ENCODE measurements around the gene PIMREG.

PIMREG gene

DNA sequence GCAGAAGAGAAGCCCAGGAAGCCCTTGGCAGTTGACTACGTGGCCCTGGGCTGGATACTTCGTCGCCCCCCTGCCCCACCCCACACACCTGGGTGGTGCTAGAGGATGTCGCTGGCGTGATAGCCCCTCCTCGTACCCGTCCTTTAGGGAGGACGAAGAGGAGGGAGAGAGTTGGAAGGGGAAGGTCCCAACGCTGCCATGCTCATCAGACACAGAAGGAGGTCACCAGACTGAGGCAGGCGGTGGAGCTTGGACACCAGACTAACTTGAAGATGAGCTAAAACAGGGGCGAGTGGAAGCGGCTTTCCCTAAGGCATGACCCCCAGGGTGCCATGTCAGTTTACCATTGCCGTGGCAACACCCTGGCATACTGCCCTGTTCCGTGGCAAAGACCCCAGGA, 20.3 kb upstream of the PIMREG start:
- no peak overlapping the region for H3K4me3 ChIP-seq (ENCODE audit: extremely low read depth, insufficient read depth, low read length, poor library complexity, severe bottlenecking)
- H3K9me3 ChIP-seq (ENCODE audit: control insufficient read depth, low read length): no peaks in the 10 kb centered on the region
- no peaks in the 10 kb centered on the region for H3K36me3 ChIP-seq (ENCODE audit: control insufficient read depth, insufficient read depth, low read length)
- H3K27ac ChIP-seq (ENCODE audit: low read depth, low read length, severe bottlenecking): no peak overlapping the region
- 86 to 88% methylated on average over 8 to 12 of the region's 14 CpGs for WGBS, 2 experiments (ENCODE audit: insufficient coverage in 2 of 2)
- no peaks in the 10 kb centered on the region for H3K4me1 ChIP-seq (ENCODE audit: control insufficient read depth, insufficient read depth, low read length, poor library complexity, severe bottlenecking)

GRCh38 chr17:6425407-6425806, 18.8 kb upstream of the PIMREG start:
- WGBS, 2 experiments (ENCODE audit: insufficient coverage in 2 of 2): 90 to 92% methylated on average over 15 to 18 of the region's 18 CpGs
- no peaks in the 10 kb centered on the region for H3K4me1 ChIP-seq (ENCODE audit: control insufficient read depth, insufficient read depth, low read length, poor library complexity, severe bottlenecking)
- no peak overlapping the region for H3K27ac ChIP-seq (ENCODE audit: low read depth, low read length, severe bottlenecking)
- H3K4me3 ChIP-seq (ENCODE audit: extremely low read depth, insufficient read depth, low read length, poor library complexity, severe bottlenecking): no peak overlapping the region
- no peaks in the 10 kb centered on the region for H3K9me3 ChIP-seq (ENCODE audit: control insufficient read depth, low read length)
- no peaks in the 10 kb centered on the region for H3K36me3 ChIP-seq (ENCODE audit: control insufficient read depth, insufficient read depth, low read length)

DNA sequence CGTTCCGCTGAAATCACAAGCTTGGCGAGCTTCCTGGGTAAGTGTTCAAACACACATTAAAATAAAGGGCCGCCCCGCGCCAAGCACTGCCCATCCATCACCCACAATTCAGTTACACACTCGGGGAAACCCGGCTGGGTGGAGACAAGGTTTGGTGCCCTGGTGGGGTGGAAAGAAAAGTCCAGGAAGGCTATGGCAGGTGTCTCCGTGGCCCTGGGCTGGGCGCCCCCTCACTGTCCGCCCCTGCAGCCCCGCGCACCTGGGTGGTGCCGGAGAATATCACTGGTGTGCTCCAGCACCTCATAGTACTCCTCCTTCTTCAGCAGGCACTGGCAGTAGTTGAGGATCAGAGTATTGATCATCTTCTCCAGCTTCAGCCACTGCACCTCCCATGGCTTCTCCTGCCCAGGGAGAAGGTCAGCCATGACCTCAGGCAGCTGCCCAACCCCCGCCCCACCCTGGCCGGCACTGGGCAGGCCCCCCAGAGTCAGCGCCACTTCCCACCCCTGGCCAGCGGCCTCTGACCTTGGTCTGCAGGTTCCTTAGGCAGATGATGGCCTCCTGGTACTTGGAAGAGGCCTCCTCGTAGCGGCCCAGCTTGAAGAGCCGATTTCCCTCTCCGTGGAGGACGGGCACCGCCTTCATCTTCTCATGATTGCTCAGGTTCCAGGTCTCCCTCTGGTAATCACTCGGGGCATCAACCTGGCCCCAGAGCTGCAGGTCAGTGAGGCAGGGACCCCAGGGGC, 17.7 kb upstream of the PIMREG start:
- H3K9me3 ChIP-seq (ENCODE audit: control insufficient read depth, low read length): peaks cover 6% of the 10 kb centered on the region
- no peak overlapping the region for H3K27ac ChIP-seq (ENCODE audit: low read depth, low read length, severe bottlenecking)
- no peak overlapping the region for H3K4me3 ChIP-seq (ENCODE audit: extremely low read depth, insufficient read depth, low read length, poor library complexity, severe bottlenecking)
- no peaks in the 10 kb centered on the region for H3K36me3 ChIP-seq (ENCODE audit: control insufficient read depth, insufficient read depth, low read length)
- no peaks in the 10 kb centered on the region for H3K4me1 ChIP-seq (ENCODE audit: control insufficient read depth, insufficient read depth, low read length, poor library complexity, severe bottlenecking)
- WGBS, 2 experiments (ENCODE audit: insufficient coverage in 2 of 2): 91 to 96% methylated on average over 15 to 16 of the region's 25 CpGs

- Histone ChIP-seq H3K4me3 (ENCODE audit: extremely low read depth, insufficient read depth, low read length, poor library complexity, severe bottlenecking) (no peak overlapping the region), H3K9me3 (ENCODE audit: control insufficient read depth, low read length) (peaks cover 6% of the 10 kb centered on the region), H3K4me1 (ENCODE audit: control insufficient read depth, insufficient read depth, low read length, poor library complexity, severe bottlenecking) (no peaks in the 10 kb centered on the region), H3K36me3 (ENCODE audit: control insufficient read depth, insufficient read depth, low read length) (no peaks in the 10 kb centered on the region), H3K27ac (ENCODE audit: low read depth, low read length, severe bottlenecking) (no peak overlapping the region)
- 100% methylated on average over 1 of the region's 7 CpGs for WGBS, 2 experiments (ENCODE audit: insufficient coverage in 2 of 2)
Measured at GRCh38 chr17:6427279-6427781, 16.9 kb upstream of the PIMREG start.

GRCh38 chr17:6428207-6428965, 15.9 kb upstream of the PIMREG start:
- Histone ChIP-seq H3K4me1 (ENCODE audit: control insufficient read depth, insufficient read depth, low read length, poor library complexity, severe bottlenecking) (no peaks in the 10 kb centered on the region), H3K27ac (ENCODE audit: low read depth, low read length, severe bottlenecking) (no peak overlapping the region), H3K36me3 (ENCODE audit: control insufficient read depth, insufficient read depth, low read length) (no peaks in the 10 kb centered on the region), H3K9me3 (ENCODE audit: control insufficient read depth, low read length) (peaks cover 6% of the 10 kb centered on the region), H3K4me3 (ENCODE audit: extremely low read depth, insufficient read depth, low read length, poor library complexity, severe bottlenecking) (no peak overlapping the region)
- 93% methylated on average over 16 to 17 of the region's 17 CpGs for WGBS, 2 experiments (ENCODE audit: insufficient coverage in 2 of 2)

GRCh38 chr17:6429266-6429665, 15.0 kb upstream of the PIMREG start:
- no peak overlapping the region for H3K27ac ChIP-seq (ENCODE audit: low read depth, low read length, severe bottlenecking)
- H3K36me3 ChIP-seq (ENCODE audit: control insufficient read depth, insufficient read depth, low read length): no peaks in the 10 kb centered on the region
- no peaks in the 10 kb centered on the region for H3K4me1 ChIP-seq (ENCODE audit: control insufficient read depth, insufficient read depth, low read length, poor library complexity, severe bottlenecking)
- peaks cover 6% of the 10 kb centered on the region for H3K9me3 ChIP-seq (ENCODE audit: control insufficient read depth, low read length)
- 89 to 95% methylated on average over 7 of the region's 7 CpGs for WGBS, 2 experiments (ENCODE audit: insufficient coverage in 2 of 2)
- H3K4me3 ChIP-seq (ENCODE audit: extremely low read depth, insufficient read depth, low read length, poor library complexity, severe bottlenecking): no peak overlapping the region

DNA sequence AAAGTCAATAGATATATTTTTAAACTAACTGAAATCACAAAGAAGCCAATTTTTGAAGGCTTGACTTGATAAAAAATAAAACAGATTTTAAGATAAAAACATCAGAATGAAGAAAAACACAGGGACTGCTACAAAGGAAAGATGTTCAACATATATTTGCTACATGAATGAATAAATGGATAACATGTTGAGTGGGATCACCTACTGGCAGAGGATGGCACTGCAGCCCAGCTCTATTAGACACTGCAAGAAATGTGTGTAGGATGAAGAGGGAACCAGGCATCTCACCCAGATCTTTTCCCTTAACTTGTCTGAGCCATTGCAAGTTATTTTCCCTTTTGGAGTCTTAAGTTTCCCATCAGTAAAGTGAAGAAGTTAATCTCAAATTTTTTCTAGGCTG, 13.5 kb upstream of the PIMREG start:
- H3K27ac ChIP-seq (ENCODE audit: low read depth, low read length, severe bottlenecking): no peak overlapping the region
- no peak overlapping the region for H3K4me3 ChIP-seq (ENCODE audit: extremely low read depth, insufficient read depth, low read length, poor library complexity, severe bottlenecking)
- no peaks in the 10 kb centered on the region for H3K36me3 ChIP-seq (ENCODE audit: control insufficient read depth, insufficient read depth, low read length)
- H3K4me1 ChIP-seq (ENCODE audit: control insufficient read depth, insufficient read depth, low read length, poor library complexity, severe bottlenecking): no peaks in the 10 kb centered on the region
- H3K9me3 ChIP-seq (ENCODE audit: control insufficient read depth, low read length): peaks cover 6% of the 10 kb centered on the region

DNA sequence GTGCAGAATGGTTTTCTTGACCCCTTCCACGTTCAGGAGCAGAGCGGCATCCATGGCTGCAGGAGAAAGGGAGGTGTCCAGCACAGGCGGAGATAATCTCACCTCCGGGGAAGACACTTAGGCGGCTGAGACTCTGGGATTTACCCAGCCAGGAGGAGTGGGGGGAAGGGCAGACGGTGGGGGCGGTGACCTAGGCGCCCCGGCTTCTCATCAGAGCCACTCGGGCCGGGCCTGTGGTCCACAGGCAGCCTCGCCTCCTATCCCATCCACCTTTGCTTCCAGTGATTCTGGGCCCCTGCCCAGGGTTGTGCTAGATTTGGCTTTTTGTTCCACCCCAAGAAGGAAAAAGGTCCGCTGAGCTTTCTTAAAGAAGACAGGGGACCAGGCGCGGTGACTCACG, 9.2 kb upstream of the PIMREG start, which contains the start of gene AIPL1:
AIPL1 (minus strand) TSS at position 71 of the 400 bp plus-strand sequence; CDS start at position 54, 17 bp downstream.
- WGBS, 2 experiments (ENCODE audit: insufficient coverage in 2 of 2): 89 to 93% methylated on average over 8 to 16 of the region's 16 CpGs

GRCh38 chr17:6435968-6436367, 8.3 kb upstream of the PIMREG start:
- Histone ChIP-seq H3K27ac (ENCODE audit: low read depth, low read length, severe bottlenecking) (no peak overlapping the region), H3K36me3 (ENCODE audit: control insufficient read depth, insufficient read depth, low read length) (no peaks in the 10 kb centered on the region), H3K4me1 (ENCODE audit: control insufficient read depth, insufficient read depth, low read length, poor library complexity, severe bottlenecking) (no peaks in the 10 kb centered on the region), H3K9me3 (ENCODE audit: control insufficient read depth, low read length) (peaks cover 3% of the 10 kb centered on the region), H3K4me3 (ENCODE audit: extremely low read depth, insufficient read depth, low read length, poor library complexity, severe bottlenecking) (no peak overlapping the region)
- 10% methylated on average over 2 of the region's 9 CpGs; no CpG with 5 or more reads in 1 of the 2 experiments for WGBS, 2 experiments (ENCODE audit: insufficient coverage in 2 of 2)

More for the DNA sequence above, 9.2 kb upstream of the PIMREG start, which contains the start of gene AIPL1:
- H3K4me3 ChIP-seq (ENCODE audit: extremely low read depth, insufficient read depth, low read length, poor library complexity, severe bottlenecking): no peak within 1 kb of the TSS
- H3K4me1 ChIP-seq (ENCODE audit: control insufficient read depth, insufficient read depth, low read length, poor library complexity, severe bottlenecking): no peaks in the 10 kb centered on the region
- peaks cover 6% of the 10 kb centered on the region for H3K9me3 ChIP-seq (ENCODE audit: control insufficient read depth, low read length)
- no peak within 1 kb of the TSS for H3K27ac ChIP-seq (ENCODE audit: low read depth, low read length, severe bottlenecking)
- no peaks in the 10 kb centered on the region for H3K36me3 ChIP-seq (ENCODE audit: control insufficient read depth, insufficient read depth, low read length)

DNA sequence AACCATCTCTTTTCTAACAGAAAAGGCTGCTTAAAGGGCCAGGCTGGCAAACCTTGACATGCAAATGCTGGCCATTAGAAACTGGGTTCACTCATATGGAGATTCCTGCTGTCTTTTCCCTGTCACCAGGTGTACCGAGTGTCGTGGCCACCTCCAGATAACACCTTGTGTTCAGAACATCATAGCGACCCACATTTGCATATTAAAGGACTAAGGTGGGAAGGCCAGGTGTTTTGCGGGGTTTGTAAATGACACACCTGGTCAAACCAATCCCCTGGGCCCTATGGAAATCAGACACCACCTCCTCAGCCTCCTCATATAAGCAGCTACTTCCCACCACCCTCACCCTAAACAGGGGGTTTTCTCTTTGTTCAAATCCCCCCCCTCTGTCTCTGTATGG, 6.8 kb upstream of the PIMREG start:
- Histone ChIP-seq H3K27ac (ENCODE audit: low read depth, low read length, severe bottlenecking) (no peak overlapping the region), H3K4me3 (ENCODE audit: extremely low read depth, insufficient read depth, low read length, poor library complexity, severe bottlenecking) (no peak overlapping the region), H3K9me3 (ENCODE audit: control insufficient read depth, low read length) (no peaks in the 10 kb centered on the region), H3K36me3 (ENCODE audit: control insufficient read depth, insufficient read depth, low read length) (no peaks in the 10 kb centered on the region), H3K4me1 (ENCODE audit: control insufficient read depth, insufficient read depth, low read length, poor library complexity, severe bottlenecking) (no peaks in the 10 kb centered on the region)
- WGBS, 2 experiments (ENCODE audit: insufficient coverage in 2 of 2): 50 to 53% methylated on average over 2 of the region's 4 CpGs

GRCh38 chr17:6437956-6438355, 6.3 kb upstream of the PIMREG start:
- H3K36me3 ChIP-seq (ENCODE audit: control insufficient read depth, insufficient read depth, low read length): no peaks in the 10 kb centered on the region
- H3K9me3 ChIP-seq (ENCODE audit: control insufficient read depth, low read length): no peaks in the 10 kb centered on the region
- H3K27ac ChIP-seq (ENCODE audit: low read depth, low read length, severe bottlenecking): no peak overlapping the region
- WGBS, 2 experiments (ENCODE audit: insufficient coverage in 2 of 2): 80 to 100% methylated on average over 1 of the region's 3 CpGs
- no peak overlapping the region for H3K4me3 ChIP-seq (ENCODE audit: extremely low read depth, insufficient read depth, low read length, poor library complexity, severe bottlenecking)
- H3K4me1 ChIP-seq (ENCODE audit: control insufficient read depth, insufficient read depth, low read length, poor library complexity, severe bottlenecking): no peaks in the 10 kb centered on the region
